NCI-H526 treated with DMSO at 0.1 percent for 48 hours (cell line): Measurements from ENCODE around the gene ATP6V0E1.

Source experiments
- DNase-seq: peaks from one replicate; lab custom pipeline; 2025; lab: John Stamatoyannopoulos, UW

Gene ATP6V0E1

DNA sequence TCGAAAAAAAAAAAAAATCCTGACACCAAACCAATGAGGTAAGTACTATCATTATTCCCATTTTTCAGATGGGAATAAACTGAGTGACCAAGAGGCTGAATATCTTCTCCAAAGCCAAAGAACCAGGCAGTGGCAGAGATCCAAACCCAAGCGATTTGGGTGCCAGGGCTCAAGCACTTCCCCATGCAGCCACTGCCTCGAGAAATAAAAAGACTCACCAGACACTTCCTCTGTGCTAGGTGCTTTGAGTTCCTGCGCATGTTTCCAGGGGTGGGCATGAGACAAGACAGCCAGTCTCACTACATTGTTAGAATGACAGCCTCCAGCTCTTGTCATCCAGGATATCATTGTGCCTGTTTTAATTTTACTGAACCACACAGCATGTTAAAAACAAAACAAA, 26.6 kb upstream of the ATP6V0E1 start:
- DNase-seq = no peak

GRCh38 chr5:172957458-172957857, 26.1 kb upstream of the ATP6V0E1 start:
- no peak for DNase-seq

GRCh38 chr5:172958331-172959046, 25.1 kb upstream of the ATP6V0E1 start:
- peak; percentile 0 for DNase-seq

- DNase-seq = no peak
Observed at GRCh38 chr5:172959824-172960799, 23.5 kb upstream of the ATP6V0E1 start.

GRCh38 chr5:172969921-172970320, 13.7 kb upstream of the ATP6V0E1 start:
- no peak for DNase-seq

- no peak for DNase-seq
Observed at GRCh38 chr5:172971482-172971881, 12.1 kb upstream of the ATP6V0E1 start.

DNA sequence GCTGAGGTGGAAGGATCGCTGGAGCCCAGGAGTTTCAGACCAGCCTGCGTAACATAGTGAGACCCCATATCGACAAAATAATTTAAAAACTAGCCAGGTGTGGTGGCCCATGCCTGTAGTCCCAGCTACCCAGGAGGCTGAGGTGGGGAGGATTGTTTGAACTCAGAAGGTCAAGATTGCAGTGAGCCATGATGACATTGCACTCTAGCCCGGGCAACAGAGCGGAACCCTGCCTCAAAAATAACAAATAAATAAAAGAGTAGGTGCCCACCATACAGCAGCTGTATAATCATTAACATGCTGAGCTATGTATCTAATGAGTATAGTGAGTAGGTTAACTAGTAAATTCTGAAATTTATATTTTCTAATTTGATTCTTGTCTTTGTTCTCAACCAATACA, 11.0 kb upstream of the ATP6V0E1 start:
- DNase-seq = no peak

- no peak for DNase-seq
Observed at GRCh38 chr5:172973127-172973916, 10.2 kb upstream of the ATP6V0E1 start.

DNA sequence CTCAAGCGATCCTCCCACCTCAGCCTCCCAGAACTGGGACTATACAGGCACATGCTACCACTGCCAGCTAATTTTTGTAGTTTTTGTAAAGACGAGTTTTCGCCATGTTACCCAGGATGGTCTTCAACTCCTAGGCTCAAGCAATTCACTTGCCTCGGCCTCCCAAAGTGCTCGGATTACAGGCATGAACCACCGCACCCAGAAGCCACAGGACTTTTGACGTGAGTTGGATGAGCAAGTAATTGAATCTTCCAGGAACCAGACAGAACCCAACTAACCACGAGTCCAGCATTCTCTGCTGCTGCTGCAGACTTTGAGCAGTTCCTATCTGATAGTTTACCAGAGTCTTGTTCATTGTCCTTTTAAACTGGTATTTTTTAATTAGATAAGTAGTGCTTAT, 9.6 kb upstream of the ATP6V0E1 start:
- DNase-seq = no peak

GRCh38 chr5:172975289-172975688, 8.3 kb upstream of the ATP6V0E1 start:
- no peak for DNase-seq

GRCh38 chr5:172979778-172980177, 3.8 kb upstream of the ATP6V0E1 start:
- DNase-seq = no peak

GRCh38 chr5:172981931-172982330, 1.6 kb upstream of the ATP6V0E1 start:
- DNase-seq = no peak

DNA sequence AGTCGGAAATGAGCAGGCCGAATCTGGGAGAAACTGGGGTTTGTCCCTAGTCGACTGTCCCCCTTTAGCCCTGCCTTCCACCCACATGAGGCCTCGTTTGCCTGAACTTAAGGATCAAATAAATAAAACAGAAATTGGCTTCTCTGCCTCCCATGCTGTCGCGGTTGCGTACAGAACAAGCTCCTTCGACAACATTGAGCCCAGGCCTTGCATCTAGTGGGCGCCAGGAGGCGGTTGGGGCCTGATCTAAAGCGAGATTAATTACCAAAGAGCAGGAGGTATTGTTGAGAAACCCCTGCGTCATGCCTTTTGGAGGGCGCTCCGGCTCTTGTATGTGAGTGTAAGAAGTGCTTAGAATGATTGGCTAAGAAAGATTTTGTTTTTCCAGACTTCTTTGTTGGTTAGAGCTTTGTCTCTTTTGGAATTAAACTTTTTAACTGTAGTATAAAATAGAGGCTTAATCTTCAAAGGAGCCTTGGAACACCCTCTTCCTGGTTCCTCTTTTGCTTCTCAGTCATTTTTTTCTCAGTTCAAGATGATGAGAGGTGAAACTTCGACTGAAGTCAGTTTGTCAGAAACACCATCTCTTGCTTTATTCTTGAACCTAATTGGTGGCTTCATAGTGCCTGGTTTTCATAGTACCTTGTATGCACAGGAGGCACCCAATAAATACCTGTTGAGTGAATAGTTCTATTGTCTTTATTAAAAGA, 828 bp downstream of the ATP6V0E1 start:
- peak; percentile 32 for DNase-seq

- DNase-seq = no peak
Observed at GRCh38 chr5:172985596-172985995, 2.0 kb downstream of the ATP6V0E1 start.

DNA sequence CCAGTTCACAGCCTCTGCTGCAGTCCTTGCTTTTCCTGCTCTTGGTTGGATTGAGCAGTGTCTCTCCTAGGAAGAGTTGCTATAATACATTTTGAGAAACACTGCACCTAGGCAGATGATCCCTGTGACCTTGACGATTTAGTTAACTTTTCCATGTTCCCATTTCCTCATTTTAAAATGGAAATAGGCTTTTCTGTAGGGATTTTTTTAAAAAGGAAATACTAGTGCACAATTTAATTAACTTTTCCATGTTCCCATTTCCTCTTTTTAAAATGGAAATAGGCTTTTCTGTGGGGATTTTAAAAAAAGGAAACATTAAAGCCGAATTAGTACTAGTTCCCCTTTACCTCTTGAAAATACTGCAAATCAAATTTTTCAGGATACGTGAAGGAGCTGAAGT, 4.7 kb downstream of the ATP6V0E1 start:
- DNase-seq = no peak

DNA sequence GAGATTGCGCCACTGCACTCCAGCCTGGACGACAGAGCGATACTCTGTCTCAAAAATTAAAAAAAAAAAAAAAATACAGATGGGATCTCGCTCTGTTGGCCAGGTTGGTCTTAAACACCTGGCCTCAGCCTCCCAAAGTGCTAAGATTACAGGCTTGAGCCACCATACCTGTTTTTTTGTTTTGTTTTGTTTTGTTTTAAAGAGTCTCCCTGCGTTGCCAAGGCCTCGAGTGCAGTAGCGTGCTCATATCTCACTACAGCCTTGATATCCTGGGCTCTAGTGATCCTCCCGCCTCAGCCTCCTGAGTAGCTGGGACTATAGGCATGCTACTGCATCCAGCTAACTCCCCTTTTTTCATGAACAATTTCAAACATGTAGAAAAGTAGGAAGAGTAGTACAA, 7.2 kb downstream of the ATP6V0E1 start:
- DNase-seq = no peak

DNA sequence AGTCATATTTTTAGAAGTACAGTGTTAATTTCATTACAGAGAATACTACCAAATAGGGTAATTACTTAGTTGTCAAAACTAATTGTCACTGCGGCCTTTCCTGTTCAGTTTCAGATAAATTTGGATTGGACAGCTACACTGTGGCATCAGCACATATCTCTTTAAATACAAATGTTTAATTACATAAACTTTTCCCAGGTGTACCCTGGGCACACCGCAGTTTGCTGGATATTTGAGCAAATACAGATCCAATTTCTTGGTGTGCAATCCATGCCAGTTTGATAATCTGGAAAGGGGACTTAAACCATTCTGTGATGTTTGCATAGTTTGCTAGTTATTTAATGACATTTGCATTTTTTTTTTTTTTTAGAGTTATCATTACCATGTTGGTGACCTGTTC, 10.8 kb downstream of the ATP6V0E1 start:
- no peak for DNase-seq

- no peak for DNase-seq
Observed at GRCh38 chr5:172999372-172999973, 15.9 kb downstream of the ATP6V0E1 start.

DNA sequence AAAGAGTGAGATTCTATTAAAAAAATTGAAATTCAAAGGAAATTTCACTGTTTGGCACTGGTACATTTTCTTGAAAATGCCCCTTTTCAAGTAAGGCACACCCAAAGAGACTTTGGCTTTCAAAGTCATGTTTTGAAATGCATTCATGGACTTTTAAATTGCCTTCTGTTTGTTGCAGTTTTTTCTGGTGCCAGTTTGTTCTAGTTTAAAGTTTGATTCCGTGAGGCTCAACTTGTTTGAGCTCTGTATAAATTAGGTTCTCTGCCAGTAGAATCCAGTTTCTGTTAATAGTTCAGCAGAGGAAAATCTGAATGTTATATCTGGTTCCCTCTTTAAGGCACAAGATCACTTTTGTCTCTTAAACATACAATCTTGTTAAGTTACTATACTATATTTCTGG, 16.4 kb downstream of the ATP6V0E1 start:
- no peak for DNase-seq

- DNase-seq = no peak
Observed at GRCh38 chr5:173001229-173001841, 17.8 kb downstream of the ATP6V0E1 start.

- no peak for DNase-seq
Observed at GRCh38 chr5:173003360-173003759, 19.8 kb downstream of the ATP6V0E1 start.
